ENCODE measurements around the gene PRSS2. TPM values are rescaled to one million over a fixed set of nuclear protein-coding genes. Genes with fewer than 3 reads are reported as not detected.

PRSS2 gene
- total RNA-seq, 3 donors from 2014 or later (not counting 1 experiment from before 2014, with no cell fraction given): not detected

GRCh38 chr7:142805350-142806021 is 34.7 kb downstream of the PRSS2 start:
- peaks cover 98 to 100% of the 10 kb centered on the region in 2 donors for H3K4me1 Mint-ChIP-seq
- H3K4me3 Mint-ChIP-seq: peak overlapping the region; percentile 76
- 88% methylated on average over 1 of the region's 3 CpGs for WGBS (ENCODE audit: insufficient coverage)
- Histone ChIP-seq H3K27ac (ENCODE audit: low read length) (peak overlapping the region; percentile 98), H3K9me3 (ENCODE audit: control insufficient read depth, insufficient read depth, low read length) (no peaks in the 10 kb centered on the region), H3K36me3 (ENCODE audit: control insufficient read depth, insufficient read depth, low read length) (peaks cover 36% of the 10 kb centered on the region), H3K4me3 (ENCODE audit: low read length) (no peak overlapping the region), H3K27me3 (ENCODE audit: control insufficient read depth, insufficient read depth, low read length) (no peaks in the 10 kb centered on the region), H3K4me1 (ENCODE audit: control insufficient read depth, insufficient read depth, low read length) (peaks cover 97% of the 10 kb centered on the region)
- DNase-seq (peak in 1 of 2 donors; percentile 23), ATAC-seq (no peak)
- peak overlapping the region; percentile 92 to 100 for H3K27ac Mint-ChIP-seq
- H3K9me3 Mint-ChIP-seq: no peaks in the 10 kb centered on the region
- H3K27me3 Mint-ChIP-seq (ENCODE audit: low read depth in 2 of 2): no peaks in the 10 kb centered on the region
- intact Hi-C loops (cut with micrococcal nuclease): no loop called here
- H3K36me3 Mint-ChIP-seq: peaks cover 31% of the 10 kb centered on the region
- no peak for TF ChIP-seq CTCF (IDR thresholded peaks at IDR 0.05)

- peak overlapping the region; percentile 98 for H3K27ac ChIP-seq (ENCODE audit: low read length)
- peaks cover 92% of the 10 kb centered on the region for H3K4me1 ChIP-seq (ENCODE audit: control insufficient read depth, insufficient read depth, low read length)
- DNase-seq: no peak
- Mint-ChIP-seq H3K4me3 (peak overlapping the region; percentile 76), H3K4me1 (peaks cover 98 to 100% of the 10 kb centered on the region in 2 donors), H3K36me3 (peaks cover 31% of the 10 kb centered on the region), H3K27me3 (ENCODE audit: low read depth in 2 of 2) (no peaks in the 10 kb centered on the region), H3K9me3 (no peaks in the 10 kb centered on the region), H3K27ac (peak overlapping the region; percentile 92 to 100)
- H3K36me3 ChIP-seq (ENCODE audit: control insufficient read depth, insufficient read depth, low read length): peaks cover 31% of the 10 kb centered on the region
- TF ChIP-seq CTCF (IDR thresholded peaks at IDR 0.05): no peak
- H3K27me3 ChIP-seq (ENCODE audit: control insufficient read depth, insufficient read depth, low read length): no peaks in the 10 kb centered on the region
- 90% methylated on average over 2 of the region's 2 CpGs for WGBS (ENCODE audit: insufficient coverage)
- ATAC-seq: no peak
- no peak overlapping the region for H3K4me3 ChIP-seq (ENCODE audit: low read length)
- intact Hi-C loops (cut with micrococcal nuclease): no loop called here
- no peaks in the 10 kb centered on the region for H3K9me3 ChIP-seq (ENCODE audit: control insufficient read depth, insufficient read depth, low read length)
Measured at GRCh38 chr7:142806022-142806356, 35.2 kb downstream of the PRSS2 start.

- Histone ChIP-seq H3K27me3 (ENCODE audit: control insufficient read depth, insufficient read depth, low read length) (no peaks in the 10 kb centered on the region), H3K9me3 (ENCODE audit: control insufficient read depth, insufficient read depth, low read length) (no peaks in the 10 kb centered on the region), H3K4me3 (ENCODE audit: low read length) (no peak overlapping the region), H3K27ac (ENCODE audit: low read length) (peak overlapping the region; percentile 98), H3K36me3 (ENCODE audit: control insufficient read depth, insufficient read depth, low read length) (peaks cover 24% of the 10 kb centered on the region), H3K4me1 (ENCODE audit: control insufficient read depth, insufficient read depth, low read length) (peaks cover 86% of the 10 kb centered on the region)
- H3K27me3 Mint-ChIP-seq (ENCODE audit: low read depth in 2 of 2): no peaks in the 10 kb centered on the region
- ATAC-seq (no peak), DNase-seq (peak in 1 of 2 donors; percentile 24)
- intact Hi-C loops (cut with micrococcal nuclease): no loop called here
- no peaks in the 10 kb centered on the region for H3K9me3 Mint-ChIP-seq
- peaks cover 94 to 95% of the 10 kb centered on the region in 2 donors for H3K4me1 Mint-ChIP-seq
- no peak for TF ChIP-seq CTCF (IDR thresholded peaks at IDR 0.05)
- WGBS (ENCODE audit: insufficient coverage): 70% methylated on average over 1 of the region's 1 CpG
- peak overlapping the region; percentile 76 for H3K4me3 Mint-ChIP-seq
- H3K27ac Mint-ChIP-seq: peak overlapping the region; percentile 92 to 100
- peaks cover 26% of the 10 kb centered on the region for H3K36me3 Mint-ChIP-seq
Measured at GRCh38 chr7:142806957-142807356, 36.2 kb downstream of the PRSS2 start.

Measured in natural killer cell (primary cell).